Trophoblast cell (in vitro differentiated cells and primary cell): ENCODE measurements around the gene POMGNT2.

Source experiments
- DNase-seq, 2 donors: peaks; one replicate each; pipeline ENCODE4 v3.0.0-alpha.2; 2016
- H2AFZ ChIP-seq: 2 replicates; pipeline ENCODE4 v1.6.1; 2013; ENCODE audit warnings: low read length, moderate library complexity, mild to moderate bottlenecking; ENCODE audit not compliant: insufficient read depth, poor library complexity
- H2AK5ac ChIP-seq: 2 replicates; pipeline ENCODE4 v1.6.1; 2013; ENCODE audit warnings: mild to moderate bottlenecking, low read length
- H2BK120ac ChIP-seq: 2 replicates; pipeline ENCODE4 v1.6.1; 2013; ENCODE audit warnings: low read length, mild to moderate bottlenecking, moderate library complexity; ENCODE audit not compliant: insufficient read depth, poor library complexity
- H2BK12ac ChIP-seq: 2 replicates; pipeline ENCODE4 v1.6.1; 2013; ENCODE audit warnings: mild to moderate bottlenecking, low read length, moderate library complexity
- H2BK5ac ChIP-seq: 2 replicates; pipeline ENCODE4 v1.6.1; 2013; ENCODE audit warnings: low read length, low read depth, moderate library complexity, mild to moderate bottlenecking; ENCODE audit not compliant: poor library complexity
- H3K14ac ChIP-seq: 2 replicates; pipeline ENCODE4 v1.6.1; 2013; ENCODE audit warnings: mild to moderate bottlenecking, low read length
- H3K18ac ChIP-seq: 2 replicates; pipeline ENCODE4 v1.6.1; 2013; ENCODE audit warnings: mild to moderate bottlenecking, low read length
- H3K23ac ChIP-seq: 2 replicates; pipeline ENCODE4 v1.6.1; 2013; ENCODE audit warnings: low read length
- H3K27ac ChIP-seq: 2 replicates; pipeline ENCODE4 v1.5.1; 2013; ENCODE audit warnings: low read depth, mild to moderate bottlenecking, inconsistent platforms, low read length, moderate library complexity
- H3K27me3 ChIP-seq: 2 replicates; pipeline ENCODE4 v1.6.1; 2013; ENCODE audit warnings: inconsistent platforms, mild to moderate bottlenecking, low read length, moderate library complexity; ENCODE audit not compliant: insufficient read depth
- H3K36me3 ChIP-seq, 2 experiments: 1 replicate in 1 of 2; 2 replicates in 1 of 2; pipeline ENCODE4 v1.6.1; 2013; ENCODE audit warnings: low read length in 2 of 2, mild to moderate bottlenecking in 2 of 2, moderate library complexity in 1 of 2; ENCODE audit not compliant: insufficient read depth in 2 of 2, control insufficient read depth in 1 of 2
- H3K4ac ChIP-seq: 2 replicates; pipeline ENCODE4 v1.6.1; 2013; ENCODE audit warnings: low read depth, mild to moderate bottlenecking, low read length, moderate library complexity
- H3K4me1 ChIP-seq, 2 experiments: 1 replicate in 1 of 2; 2 replicates in 1 of 2; pipeline ENCODE4 v1.6.1; 2013; ENCODE audit warnings: low read length in 2 of 2, mild to moderate bottlenecking in 2 of 2, moderate library complexity in 1 of 2; ENCODE audit not compliant: insufficient read depth in 2 of 2, control insufficient read depth in 1 of 2
- H3K4me2 ChIP-seq: 2 replicates; pipeline ENCODE4 v1.6.1; 2013; ENCODE audit warnings: inconsistent platforms, mild to moderate bottlenecking, low read length, moderate library complexity
- H3K4me3 ChIP-seq: 2 replicates; pipeline ENCODE4 v1.5.1; 2013; ENCODE audit warnings: mild to moderate bottlenecking, low read depth, low read length, inconsistent platforms
- H3K79me1 ChIP-seq: one replicate; pipeline ENCODE4 v1.6.1; 2013; ENCODE audit warnings: low read length
- H3K79me2 ChIP-seq: 2 replicates; pipeline ENCODE4 v1.6.1; 2013; ENCODE audit warnings: low read length, mild to moderate bottlenecking; ENCODE audit not compliant: control insufficient read depth, insufficient read depth, poor library complexity
- H3K9ac ChIP-seq: 2 replicates; pipeline ENCODE4 v1.6.1; 2013; ENCODE audit warnings: mild to moderate bottlenecking, low read length
- H3K9me3 ChIP-seq: 2 replicates; pipeline ENCODE4 v1.6.1; 2013; ENCODE audit warnings: low read depth, mild to moderate bottlenecking, control low read depth, inconsistent platforms, low read length; ENCODE audit not compliant: insufficient read depth
- H4K12ac ChIP-seq: 2 replicates; pipeline ENCODE4 v1.6.1; 2013; ENCODE audit warnings: low read depth, mild to moderate bottlenecking, low read length, moderate library complexity
- H4K8ac ChIP-seq: 2 replicates; pipeline ENCODE4 v1.6.1; 2013; ENCODE audit warnings: low read depth, mild to moderate bottlenecking, low read length, moderate library complexity
- H4K91ac ChIP-seq: one replicate; pipeline ENCODE4 v1.6.1; 2013; ENCODE audit warnings: low read depth, mild to moderate bottlenecking, low read length, moderate library complexity
- WGBS: extraction: QIAGEN DNeasy Blood & Tissue Kit; methylation state at CpG from one replicate; pipeline ENCODE4 v1.1.7; 2013; ENCODE audit warnings: missing lambda C conversion rate; ENCODE audit not compliant: insufficient read length, insufficient coverage; ENCODE audit errors: extremely low coverage; 5-methylcytosine and 5-hydroxymethylcytosine counted together

Gene POMGNT2

DNA sequence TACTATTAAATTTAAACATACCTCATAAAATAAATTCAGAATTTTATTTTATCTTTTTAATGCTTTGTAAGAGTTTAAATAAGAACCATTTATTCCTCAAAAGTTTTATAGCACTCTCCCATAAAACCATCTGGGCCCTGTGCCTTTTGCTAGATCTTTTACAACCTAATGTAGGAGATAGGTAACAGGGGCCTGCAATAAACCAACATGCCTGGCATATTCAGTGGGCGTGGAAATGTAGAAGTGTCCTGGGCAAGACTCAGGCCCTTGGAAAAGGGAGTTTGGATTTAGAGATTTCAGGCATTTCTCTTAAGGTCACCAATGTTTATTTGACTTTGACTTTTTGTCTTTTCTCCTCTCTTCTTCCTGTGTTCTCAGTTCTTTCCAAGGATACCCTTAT lies 46.4 kb downstream of the POMGNT2 start:
- H3K27me3 ChIP-seq: no peaks in the 10 kb centered on the region
- no peak overlapping the region for H2AFZ ChIP-seq
- H3K79me1 ChIP-seq: no peaks in the 10 kb centered on the region
- H2BK12ac ChIP-seq: no peak overlapping the region
- no CpG with 5 or more reads among the region's 1 CpG for WGBS
- H3K9me3 ChIP-seq: peaks cover 2% of the 10 kb centered on the region
- H3K4ac ChIP-seq: no peak overlapping the region
- H3K14ac ChIP-seq: no peak overlapping the region
- no peaks in the 10 kb centered on the region for H3K79me2 ChIP-seq
- no peak overlapping the region for H4K12ac ChIP-seq
- H2BK120ac ChIP-seq: no peak overlapping the region
- no peak overlapping the region for H3K27ac ChIP-seq
- H3K4me2 ChIP-seq: no peak overlapping the region
- no peak overlapping the region for H2BK5ac ChIP-seq
- H3K9ac ChIP-seq: no peak overlapping the region
- no peak overlapping the region for H2AK5ac ChIP-seq
- DNase-seq: no peak
- H3K4me1 ChIP-seq: no peaks in the 10 kb centered on the region
- no peaks in the 10 kb centered on the region for H3K36me3 ChIP-seq
- H3K23ac ChIP-seq: no peak overlapping the region
- no peak overlapping the region for H3K4me3 ChIP-seq
- H4K8ac ChIP-seq: no peak overlapping the region
- H4K91ac ChIP-seq: no peak overlapping the region
- no peak overlapping the region for H3K18ac ChIP-seq

- Histone ChIP-seq H3K18ac (no peak overlapping the region), H3K4me1 (no peaks in the 10 kb centered on the region), H4K12ac (no peak overlapping the region), H3K23ac (no peak overlapping the region), H3K27ac (no peak overlapping the region), H3K14ac (no peak overlapping the region), H2AFZ (no peak overlapping the region), H4K8ac (no peak overlapping the region), H3K27me3 (no peaks in the 10 kb centered on the region), H4K91ac (no peak overlapping the region), H3K4ac (no peak overlapping the region), H2BK12ac (no peak overlapping the region), H3K4me3 (no peak overlapping the region), H3K79me1 (no peaks in the 10 kb centered on the region), H3K36me3 (no peaks in the 10 kb centered on the region), H3K9ac (no peak overlapping the region), H2BK120ac (no peak overlapping the region), H3K4me2 (no peak overlapping the region), H3K9me3 (peaks cover 4% of the 10 kb centered on the region), H2AK5ac (no peak overlapping the region), H3K79me2 (no peaks in the 10 kb centered on the region), H2BK5ac (no peak overlapping the region)
- WGBS: no CpG with 5 or more reads among the region's 15 CpGs
- DNase-seq: no peak
These were observed 49.8 kb downstream of the POMGNT2 start for GRCh38 chr3:43055806-43056770.

GRCh38 chr3:43055393-43055792 lies 50.5 kb downstream of the POMGNT2 start:
- Histone ChIP-seq H3K79me2 (no peaks in the 10 kb centered on the region), H4K91ac (no peak overlapping the region), H3K79me1 (no peaks in the 10 kb centered on the region), H2BK120ac (no peak overlapping the region), H3K18ac (no peak overlapping the region), H3K4me1 (no peaks in the 10 kb centered on the region), H3K23ac (peak overlapping the region; percentile 30), H3K14ac (no peak overlapping the region), H3K36me3 (no peaks in the 10 kb centered on the region), H4K12ac (no peak overlapping the region), H2AFZ (no peak overlapping the region), H3K27ac (no peak overlapping the region), H3K4ac (no peak overlapping the region), H3K4me2 (no peak overlapping the region), H2BK12ac (no peak overlapping the region), H3K9me3 (peaks cover 4% of the 10 kb centered on the region), H3K4me3 (no peak overlapping the region), H3K27me3 (no peaks in the 10 kb centered on the region), H2BK5ac (no peak overlapping the region), H4K8ac (no peak overlapping the region), H3K9ac (no peak overlapping the region), H2AK5ac (no peak overlapping the region)
- WGBS: no CpG with 5 or more reads among the region's 7 CpGs
- no peak for DNase-seq

DNA sequence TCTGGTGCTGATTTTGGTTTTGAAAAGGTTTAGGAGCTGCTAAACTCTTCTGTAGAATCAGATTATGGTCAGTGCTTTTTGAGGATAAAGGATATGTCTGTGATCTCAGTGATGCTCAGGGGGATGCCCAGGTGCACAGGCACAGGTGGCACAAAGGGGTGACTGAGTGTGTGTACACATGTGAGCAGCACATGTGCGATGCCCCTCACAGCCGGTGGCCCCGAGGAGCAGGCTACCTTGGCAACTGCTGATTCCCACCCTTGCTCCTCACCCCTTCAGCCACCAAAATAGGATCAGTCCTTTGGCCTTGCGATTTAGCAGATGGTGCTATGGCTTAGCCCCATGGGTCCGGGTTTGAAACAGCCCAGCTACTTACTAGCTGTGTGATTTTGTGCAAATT lies 51.1 kb downstream of the POMGNT2 start:
- DNase-seq: no peak
- no peak overlapping the region for H3K23ac ChIP-seq
- H3K79me2 ChIP-seq: no peaks in the 10 kb centered on the region
- H3K4me2 ChIP-seq: no peak overlapping the region
- H2BK120ac ChIP-seq: no peak overlapping the region
- no peak overlapping the region for H3K4ac ChIP-seq
- H4K91ac ChIP-seq: no peak overlapping the region
- no peak overlapping the region for H4K8ac ChIP-seq
- no peak overlapping the region for H3K18ac ChIP-seq
- H2AK5ac ChIP-seq: no peak overlapping the region
- no peak overlapping the region for H3K9ac ChIP-seq
- no peak overlapping the region for H3K4me3 ChIP-seq
- no peak overlapping the region for H2BK5ac ChIP-seq
- H3K14ac ChIP-seq: no peak overlapping the region
- no peak overlapping the region for H2BK12ac ChIP-seq
- H2AFZ ChIP-seq: no peak overlapping the region
- H3K4me1 ChIP-seq: no peaks in the 10 kb centered on the region
- no peak overlapping the region for H4K12ac ChIP-seq
- no peak overlapping the region for H3K27ac ChIP-seq
- no peaks in the 10 kb centered on the region for H3K36me3 ChIP-seq
- no CpG with 5 or more reads among the region's 5 CpGs for WGBS
- H3K27me3 ChIP-seq: no peaks in the 10 kb centered on the region
- no peaks in the 10 kb centered on the region for H3K79me1 ChIP-seq
- H3K9me3 ChIP-seq: peaks cover 4% of the 10 kb centered on the region
